HG03342 (cell line): ENCODE results near the gene NCAN.
"Not testable (repeated sequence)": the region's sequence is repeated elsewhere in the genome, so short reads cannot be mapped to it uniquely, and the experiment has no call there.

Source experiments
- ATAC-seq: cut with Tn5 transposase; IDR thresholded peaks from one replicate; pipeline ENCODE4 v1.9.1; 2021; ENCODE audit warnings: mild to moderate bottlenecking, moderate library complexity; ENCODE audit not compliant: unreplicated experiment

NCAN gene

DNA sequence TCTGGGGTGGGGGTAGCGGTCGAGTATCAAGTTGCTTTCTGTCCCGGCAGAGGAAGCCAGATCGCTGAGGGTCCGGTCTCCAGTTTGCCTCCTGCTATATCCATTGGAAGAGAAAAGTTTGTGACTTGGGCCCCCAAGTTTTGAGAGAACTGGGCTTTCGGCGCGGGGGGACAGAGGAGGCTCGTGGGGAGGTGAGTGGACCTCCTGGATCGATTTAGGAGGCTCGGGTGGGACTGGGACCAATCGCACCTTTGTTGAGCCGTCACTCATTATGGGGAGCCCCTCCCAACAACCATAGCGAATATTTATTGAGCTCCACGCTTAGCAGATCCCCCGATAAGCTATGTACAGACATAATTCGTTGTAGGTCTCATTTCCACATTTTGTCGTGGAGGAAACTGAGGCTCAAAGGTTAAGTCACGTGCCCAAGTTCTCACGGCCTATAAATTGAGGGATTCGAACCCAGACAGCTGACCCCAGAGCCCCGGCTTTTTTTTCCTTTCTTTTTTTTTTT, 18.8 kb upstream of the NCAN start:
- ATAC-seq: no peak

GRCh38 chr19:19193926-19194325, 17.8 kb upstream of the NCAN start:
- ATAC-seq: no peak

GRCh38 chr19:19201697-19202630, 9.8 kb upstream of the NCAN start:
- ATAC-seq: no peak

DNA sequence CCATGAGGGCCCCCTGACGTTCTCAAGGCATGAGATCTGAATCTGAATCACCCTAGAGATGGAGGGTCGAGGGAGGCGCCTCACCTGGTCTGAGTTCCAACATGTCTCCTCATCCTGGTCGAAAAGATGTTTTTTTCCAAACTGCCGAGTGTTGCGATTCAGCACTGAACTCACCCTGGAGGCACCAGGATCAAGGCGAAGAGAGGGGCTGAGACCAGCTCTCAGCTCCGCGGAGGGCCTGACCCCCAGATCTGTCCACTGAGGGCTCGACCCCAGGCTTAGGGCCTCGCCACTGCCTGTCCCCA, 9.1 kb upstream of the NCAN start:
- peak; percentile 11 for ATAC-seq

GRCh38 chr19:19203012-19203856, 8.5 kb upstream of the NCAN start, which contains the start of gene NR2C2AP:
Gene NR2C2AP (minus strand): TSS chr19:19203414. CDS start chr19:19203060, 354 bp downstream.
- peak; percentile 50 for ATAC-seq

- ATAC-seq: no peak
These were observed 7.6 kb upstream of the NCAN start for GRCh38 chr19:19204181-19204580.

DNA sequence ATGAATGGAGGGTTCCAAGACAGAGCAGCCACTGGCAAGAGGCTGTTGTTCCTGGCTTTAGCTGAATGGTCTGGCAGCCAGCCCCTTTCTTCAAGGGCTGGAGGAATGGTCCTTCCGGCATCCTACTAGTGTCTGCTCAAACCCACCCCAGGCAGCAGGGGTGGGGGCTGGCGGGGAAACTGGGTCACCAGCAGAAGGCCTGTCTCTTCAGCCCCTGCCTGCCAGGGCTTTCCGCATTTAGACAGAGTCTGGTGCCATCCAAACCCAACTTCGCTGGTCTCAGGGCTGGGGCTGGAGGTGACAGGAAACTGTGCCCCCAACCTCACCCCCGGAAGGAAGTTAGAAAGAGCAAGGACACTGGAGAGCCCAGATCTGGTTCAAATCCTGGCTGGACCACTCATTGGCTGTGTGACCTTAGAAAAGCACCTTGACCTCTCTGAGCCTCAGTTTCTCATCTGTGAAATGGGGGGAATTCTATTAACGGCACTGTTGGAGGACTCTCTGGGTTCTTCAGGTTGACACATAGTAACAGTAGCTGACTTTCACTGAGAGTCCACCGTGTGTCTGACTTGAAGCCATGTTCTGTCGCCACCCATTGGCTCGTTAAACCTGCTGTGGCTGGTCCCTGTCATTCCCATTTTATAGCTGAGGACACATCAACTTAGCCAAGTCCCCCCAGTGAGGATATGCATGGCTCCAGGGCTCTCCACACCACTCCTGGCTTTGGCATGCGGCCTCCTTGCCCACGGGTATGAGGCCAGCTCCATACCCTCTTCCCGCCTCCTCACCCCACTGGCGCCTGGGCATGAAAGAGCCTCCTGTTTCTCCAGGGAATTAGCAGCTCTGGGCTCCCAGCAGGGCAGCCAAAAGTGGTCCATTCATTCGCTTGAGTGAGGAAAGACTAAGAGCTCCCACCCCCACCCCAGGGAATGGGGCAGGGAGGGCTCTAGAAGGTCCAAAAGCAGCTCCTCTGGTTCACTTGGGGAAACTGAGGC, 6.0 kb upstream of the NCAN start:
- no peak for ATAC-seq

- ATAC-seq: no peak
These were observed 4.8 kb upstream of the NCAN start for GRCh38 chr19:19206938-19207337.

- ATAC-seq: no peak
These were observed 3.9 kb upstream of the NCAN start for GRCh38 chr19:19207637-19208572.

- no peak for ATAC-seq
These were observed 2.4 kb upstream of the NCAN start for GRCh38 chr19:19209372-19209771.

GRCh38 chr19:19212916-19213315, 1.2 kb downstream of the NCAN start:
- no peak for ATAC-seq

DNA sequence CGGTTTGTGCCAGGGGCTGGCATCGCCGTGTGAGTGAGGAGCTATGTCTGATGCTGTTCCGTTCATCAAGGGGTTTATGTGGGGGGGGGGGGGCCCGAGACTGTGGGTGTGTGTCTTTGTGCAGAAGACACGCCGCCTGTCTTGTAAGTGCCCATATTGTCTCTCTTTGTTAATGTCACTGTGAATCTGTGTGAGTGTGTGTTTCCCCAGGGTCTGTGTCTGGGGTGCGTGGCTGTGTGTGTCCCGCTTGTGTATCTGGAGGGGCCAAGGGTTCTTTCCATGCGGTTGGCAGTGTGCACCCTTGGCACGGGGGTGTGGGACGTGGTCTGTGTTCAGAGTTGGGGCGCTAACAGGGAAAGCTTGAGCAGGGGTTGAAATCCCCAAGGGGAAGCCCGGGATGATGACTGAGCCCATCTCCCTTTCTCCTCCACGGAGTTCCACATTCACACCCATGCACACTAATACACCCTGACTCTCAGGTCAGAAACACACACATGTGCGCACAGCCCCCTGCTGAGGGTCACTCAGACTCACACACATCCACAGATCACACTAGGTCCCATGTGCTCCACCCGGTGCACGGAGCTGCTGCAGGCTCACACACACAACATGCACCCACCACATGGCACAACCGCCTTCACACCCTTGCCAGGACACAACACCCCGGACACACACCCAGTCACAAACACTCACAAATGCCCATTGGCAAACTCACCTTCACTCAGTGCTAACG, 1.8 kb downstream of the NCAN start:
- ATAC-seq: no peak

GRCh38 chr19:19214159-19214490, 2.4 kb downstream of the NCAN start:
- no peak for ATAC-seq

- ATAC-seq: no peak
These were observed 3.1 kb downstream of the NCAN start for GRCh38 chr19:19214892-19215291.

DNA sequence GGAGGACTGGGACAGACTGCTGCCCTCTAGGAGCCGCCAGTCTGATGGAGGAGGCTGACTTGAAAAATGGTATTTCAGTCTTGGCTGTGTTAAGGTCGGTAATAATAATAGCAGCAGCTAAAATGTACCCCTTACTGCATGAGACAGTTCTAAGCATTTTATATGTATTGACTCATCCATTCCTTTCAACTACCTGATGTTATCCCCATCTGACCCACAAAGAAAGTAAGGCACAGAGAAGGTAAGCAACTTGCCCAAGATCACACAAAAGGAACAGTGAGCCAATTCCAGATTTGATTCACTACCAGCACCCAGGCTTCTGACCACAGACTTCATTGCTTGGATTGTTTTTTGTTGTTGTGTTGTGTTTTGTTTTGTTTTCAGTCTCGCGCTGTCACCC, 4.0 kb downstream of the NCAN start:
- ATAC-seq: no peak

GRCh38 chr19:19217099-19217498, 5.3 kb downstream of the NCAN start:
- no peak for ATAC-seq

DNA sequence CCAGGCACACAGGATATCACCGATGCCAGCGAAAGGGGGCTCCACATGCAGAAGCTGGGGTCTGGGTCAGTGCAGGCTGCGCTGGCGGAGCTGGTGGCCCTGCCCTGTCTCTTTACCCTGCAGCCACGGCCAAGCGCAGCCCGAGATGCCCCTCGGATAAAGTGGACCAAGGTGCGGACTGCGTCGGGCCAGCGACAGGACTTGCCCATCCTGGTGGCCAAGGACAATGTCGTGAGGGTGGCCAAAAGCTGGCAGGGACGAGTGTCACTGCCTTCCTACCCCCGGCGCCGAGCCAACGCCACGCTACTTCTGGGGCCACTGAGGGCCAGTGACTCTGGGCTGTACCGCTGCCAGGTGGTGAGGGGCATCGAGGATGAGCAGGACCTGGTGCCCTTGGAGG, 7.2 kb downstream of the NCAN start:
- ATAC-seq: no peak

- ATAC-seq: not testable (repeated sequence)
These were observed 9.2 kb downstream of the NCAN start for GRCh38 chr19:19221000-19221399.

- ATAC-seq: no peak
These were observed 11.3 kb downstream of the NCAN start for GRCh38 chr19:19223060-19223459.
